ENCODE measurements around the gene PTPN14. TPM values are rescaled to one million over a fixed set of nuclear protein-coding genes. Genes with fewer than 3 reads are reported as not detected.

PTPN14 gene
- total RNA-seq, 1 experiment from 2014 or later = 76.4 TPM

GRCh38 chr1:214420833-214421232 is 130.6 kb downstream of the PTPN14 start:
- no peak overlapping the region for H3T11ph ChIP-seq (ENCODE audit: low read length)
- H3K27ac Mint-ChIP-seq = peak overlapping the region; percentile 39 to 60 (median 41); a peak in 5 of 7 replicates
- no peaks in the 10 kb centered on the region for H3K9me3 Mint-ChIP-seq
- H3K27me3 ChIP-seq (ENCODE audit: insufficient read depth, low read length) = no peaks in the 10 kb centered on the region
- peaks cover 0 to 2% (median 0%) of the 10 kb centered on the region in 3 experiments; a peak in 1 of 7 replicates for H3K36me3 Mint-ChIP-seq (ENCODE audit: insufficient read depth in 1 of 3, low read depth in 3 of 3)
- H3K56ac ChIP-seq (ENCODE audit: insufficient read length, low read depth, low read length) = no peak overlapping the region
- H3K23me2 ChIP-seq (ENCODE audit: insufficient read length, low read depth, low read length, poor library complexity, severe bottlenecking) = no peaks in the 10 kb centered on the region
- H2BK120ac ChIP-seq (ENCODE audit: low read depth, low read length, poor library complexity, severe bottlenecking) = no peak overlapping the region
- H3K4ac ChIP-seq (ENCODE audit: low read depth, low read length) = no peak overlapping the region
- no peaks in the 10 kb centered on the region for H4K20me1 ChIP-seq (ENCODE audit: control insufficient read depth, insufficient read depth, insufficient read length)
- H3K79me2 ChIP-seq (ENCODE audit: insufficient read depth, low read length) = no peaks in the 10 kb centered on the region; the same call in 1 of the 2 replicates
- no peak overlapping the region for H3K9ac ChIP-seq (ENCODE audit: extremely low read depth, insufficient read length, low read length)
- H4K5ac ChIP-seq (ENCODE audit: insufficient read length, low read depth, low read length) = no peak overlapping the region
- no peak overlapping the region for H3K18ac ChIP-seq (ENCODE audit: insufficient read length, low read depth, low read length)
- H2BK15ac ChIP-seq (ENCODE audit: low read depth, low read length) = no peak overlapping the region
- no peaks in the 10 kb centered on the region for H3K9me3 ChIP-seq (ENCODE audit: control insufficient read depth, low read depth, low read length)
- H3K4me1 ChIP-seq (ENCODE audit: insufficient read depth, low read length) = peaks cover 4% of the 10 kb centered on the region; the same call in 1 of the 2 replicates
- no peak overlapping the region for H3K23ac ChIP-seq (ENCODE audit: insufficient read length, low read depth, low read length)
- no peaks in the 10 kb centered on the region for H3K27me3 Mint-ChIP-seq (ENCODE audit: low read depth)
- no peak overlapping the region for H2BK12ac ChIP-seq (ENCODE audit: insufficient read length, low read depth, low read length)
- no peak overlapping the region for H4K8ac ChIP-seq (replicated peaks; ENCODE audit: insufficient read length, low read depth, low read length)
- no peak overlapping the region for H3K4me3 Mint-ChIP-seq
- H4K91ac ChIP-seq (ENCODE audit: insufficient read length, low read depth, low read length) = no peak overlapping the region
- no CpG with 5 or more reads among the region's 2 CpGs for WGBS (ENCODE audit: extremely low coverage, insufficient read length, low lambda C conversion rate)
- peaks cover 41 to 57% of the 10 kb centered on the region in 2 experiments for H3K4me1 Mint-ChIP-seq
- H3K27ac ChIP-seq (ENCODE audit: insufficient read length, low read depth, low read length) = no peak overlapping the region
- no peak overlapping the region for H3K14ac ChIP-seq (ENCODE audit: insufficient read depth, low read length)
- no peak for DNase-seq
- no peak overlapping the region for H2BK5ac ChIP-seq (ENCODE audit: insufficient read length, low read length)
- H2BK20ac ChIP-seq (ENCODE audit: low read depth, low read length, poor library complexity, severe bottlenecking) = no peak overlapping the region
- no peak for TF ChIP-seq CTCF (conservative IDR thresholded peaks at IDR 0.05)
- no peak overlapping the region for H2AFZ ChIP-seq (ENCODE audit: low read length)
- no peak overlapping the region for H3K4me2 ChIP-seq (ENCODE audit: insufficient read depth, insufficient read length, low read length)
- no peaks in the 10 kb centered on the region for H3K79me1 ChIP-seq (ENCODE audit: insufficient read depth, low read depth, low read length, poor library complexity, severe bottlenecking)
- no peak overlapping the region for H2AK5ac ChIP-seq (ENCODE audit: insufficient read length, low read length)
